HepG2 (cell line): ENCODE data around the gene IFNE. TPM values are rescaled to one million over a fixed set of nuclear protein-coding genes. Genes with fewer than 3 reads are reported as not detected.

Source experiments
- GTF3A ChIP-seq: sonication (generic); formaldehyde crosslinking; conservative IDR thresholded peaks from 2 replicates; pipeline ENCODE4 v1.4.0; 2020; ENCODE audit warnings: mild to moderate bottlenecking, missing genetic modification reagents
- HMG20B ChIP-seq: conservative IDR thresholded peaks from 2 replicates; pipeline ENCODE4 v1.6.1; 2016; ENCODE audit warnings: missing genetic modification reagents, missing compliant biosample characterization
- MBD4 ChIP-seq: IDR thresholded peaks from 2 replicates; pipeline ENCODE4 v1.6.1; 2012; ENCODE audit warnings: low read length, inconsistent platforms, borderline replicate concordance
- MED1 ChIP-seq: sonication (generic); formaldehyde crosslinking; IDR thresholded peaks from 2 replicates; pipeline ENCODE4 v1.4.0; 2020; ENCODE audit warnings: missing genetic modification reagents
- RORA ChIP-seq: sonication (generic); formaldehyde crosslinking; IDR thresholded peaks from 2 replicates; pipeline ENCODE4 v1.5.0; 2020; ENCODE audit warnings: mild to moderate bottlenecking, missing genetic modification reagents, moderate library complexity
- ZFP41 ChIP-seq: sonication (generic); formaldehyde crosslinking; IDR thresholded peaks from 2 replicates; pipeline ENCODE4 v1.4.0; 2020; ENCODE audit warnings: mild to moderate bottlenecking, missing genetic modification reagents, borderline replicate concordance
- ZNF670 ChIP-seq: sonication (generic); formaldehyde crosslinking; IDR thresholded peaks from 2 replicates; pipeline ENCODE4 v1.8.0; 2022; ENCODE audit warnings: mild to moderate bottlenecking, missing genetic modification reagents, borderline replicate concordance
- polyA plus RNA-seq, 8 experiments: library from polyadenylated mRNA; depleted of rRNA in 3 of 8; stranded (reverse) in 7 of 8; unstranded in 1 of 8; fragments of >200 nt; fragmentation: Illumina TruSeq in 4 of 8; extraction: Trizol in 4 of 8; gene quantifications; 2 replicates each; pipeline versions ENCODE4 v1.2.1 to v1.2.3, GENCODE V29; 2011 to 2016; ENCODE audit warnings: low read depth in 4 of 8, missing spikeins in 1 of 8, mixed read lengths in 1 of 8; ENCODE audit not compliant: insufficient read depth in 1 of 8
- total RNA-seq, 5 experiments: library from RNA; depleted of rRNA; stranded (reverse); fragments of >200 nt; fragmentation: Illumina TruSeq; extraction: Trizol; gene quantifications; 2 replicates each; pipeline ENCODE4 v1.2.3, GENCODE V29; 2016; ENCODE audit warnings: low read depth in 1 of 5
- TF ChIP-seq, protein P1 (sequence below): sonication (generic); formaldehyde crosslinking; IDR thresholded peaks from one replicate; pipeline ENCODE4 v1.5.1; 2020; ENCODE audit warnings: mild to moderate bottlenecking, missing genetic modification reagents; ENCODE audit errors: not compliant biosample characterization

Gene IFNE
- total and polyA plus RNA-seq, 2 of the 13 experiments (the other 11 are each of a cell fraction or from before 2014, with no cell fraction given): not detected

DNA sequence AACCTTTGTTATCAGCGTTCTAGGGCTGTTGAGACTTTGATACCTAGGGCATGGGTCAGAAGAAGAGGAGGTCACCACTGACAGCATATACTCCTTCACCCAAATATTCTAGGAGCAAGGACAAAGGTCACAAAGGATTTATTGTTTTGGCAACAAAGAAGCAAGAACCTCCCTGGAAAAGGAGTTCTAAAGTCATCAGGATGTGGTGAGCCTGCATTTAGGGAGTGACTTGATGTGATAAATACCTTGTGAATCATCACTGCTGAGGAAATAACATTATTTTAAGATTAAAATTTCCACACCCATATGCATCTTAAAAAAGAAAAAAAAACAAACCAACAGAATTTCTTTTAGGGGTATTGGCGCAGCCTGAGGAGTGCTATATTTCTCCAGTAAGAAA lies 28.0 kb downstream of the IFNE start (continued):
- TF ChIP-seq GTF3A (no peak), RORA (CRISPR knock-in tag) (no peak), ZNF670 (CRISPR knock-in tag) (no peak), MBD4 (no peak), ZFP41 (CRISPR knock-in tag) (no peak), HMG20B (CRISPR knock-in tag) (no peak), MED1 (CRISPR knock-in tag) (no peak)
- TF ChIP-seq, protein P1, sequence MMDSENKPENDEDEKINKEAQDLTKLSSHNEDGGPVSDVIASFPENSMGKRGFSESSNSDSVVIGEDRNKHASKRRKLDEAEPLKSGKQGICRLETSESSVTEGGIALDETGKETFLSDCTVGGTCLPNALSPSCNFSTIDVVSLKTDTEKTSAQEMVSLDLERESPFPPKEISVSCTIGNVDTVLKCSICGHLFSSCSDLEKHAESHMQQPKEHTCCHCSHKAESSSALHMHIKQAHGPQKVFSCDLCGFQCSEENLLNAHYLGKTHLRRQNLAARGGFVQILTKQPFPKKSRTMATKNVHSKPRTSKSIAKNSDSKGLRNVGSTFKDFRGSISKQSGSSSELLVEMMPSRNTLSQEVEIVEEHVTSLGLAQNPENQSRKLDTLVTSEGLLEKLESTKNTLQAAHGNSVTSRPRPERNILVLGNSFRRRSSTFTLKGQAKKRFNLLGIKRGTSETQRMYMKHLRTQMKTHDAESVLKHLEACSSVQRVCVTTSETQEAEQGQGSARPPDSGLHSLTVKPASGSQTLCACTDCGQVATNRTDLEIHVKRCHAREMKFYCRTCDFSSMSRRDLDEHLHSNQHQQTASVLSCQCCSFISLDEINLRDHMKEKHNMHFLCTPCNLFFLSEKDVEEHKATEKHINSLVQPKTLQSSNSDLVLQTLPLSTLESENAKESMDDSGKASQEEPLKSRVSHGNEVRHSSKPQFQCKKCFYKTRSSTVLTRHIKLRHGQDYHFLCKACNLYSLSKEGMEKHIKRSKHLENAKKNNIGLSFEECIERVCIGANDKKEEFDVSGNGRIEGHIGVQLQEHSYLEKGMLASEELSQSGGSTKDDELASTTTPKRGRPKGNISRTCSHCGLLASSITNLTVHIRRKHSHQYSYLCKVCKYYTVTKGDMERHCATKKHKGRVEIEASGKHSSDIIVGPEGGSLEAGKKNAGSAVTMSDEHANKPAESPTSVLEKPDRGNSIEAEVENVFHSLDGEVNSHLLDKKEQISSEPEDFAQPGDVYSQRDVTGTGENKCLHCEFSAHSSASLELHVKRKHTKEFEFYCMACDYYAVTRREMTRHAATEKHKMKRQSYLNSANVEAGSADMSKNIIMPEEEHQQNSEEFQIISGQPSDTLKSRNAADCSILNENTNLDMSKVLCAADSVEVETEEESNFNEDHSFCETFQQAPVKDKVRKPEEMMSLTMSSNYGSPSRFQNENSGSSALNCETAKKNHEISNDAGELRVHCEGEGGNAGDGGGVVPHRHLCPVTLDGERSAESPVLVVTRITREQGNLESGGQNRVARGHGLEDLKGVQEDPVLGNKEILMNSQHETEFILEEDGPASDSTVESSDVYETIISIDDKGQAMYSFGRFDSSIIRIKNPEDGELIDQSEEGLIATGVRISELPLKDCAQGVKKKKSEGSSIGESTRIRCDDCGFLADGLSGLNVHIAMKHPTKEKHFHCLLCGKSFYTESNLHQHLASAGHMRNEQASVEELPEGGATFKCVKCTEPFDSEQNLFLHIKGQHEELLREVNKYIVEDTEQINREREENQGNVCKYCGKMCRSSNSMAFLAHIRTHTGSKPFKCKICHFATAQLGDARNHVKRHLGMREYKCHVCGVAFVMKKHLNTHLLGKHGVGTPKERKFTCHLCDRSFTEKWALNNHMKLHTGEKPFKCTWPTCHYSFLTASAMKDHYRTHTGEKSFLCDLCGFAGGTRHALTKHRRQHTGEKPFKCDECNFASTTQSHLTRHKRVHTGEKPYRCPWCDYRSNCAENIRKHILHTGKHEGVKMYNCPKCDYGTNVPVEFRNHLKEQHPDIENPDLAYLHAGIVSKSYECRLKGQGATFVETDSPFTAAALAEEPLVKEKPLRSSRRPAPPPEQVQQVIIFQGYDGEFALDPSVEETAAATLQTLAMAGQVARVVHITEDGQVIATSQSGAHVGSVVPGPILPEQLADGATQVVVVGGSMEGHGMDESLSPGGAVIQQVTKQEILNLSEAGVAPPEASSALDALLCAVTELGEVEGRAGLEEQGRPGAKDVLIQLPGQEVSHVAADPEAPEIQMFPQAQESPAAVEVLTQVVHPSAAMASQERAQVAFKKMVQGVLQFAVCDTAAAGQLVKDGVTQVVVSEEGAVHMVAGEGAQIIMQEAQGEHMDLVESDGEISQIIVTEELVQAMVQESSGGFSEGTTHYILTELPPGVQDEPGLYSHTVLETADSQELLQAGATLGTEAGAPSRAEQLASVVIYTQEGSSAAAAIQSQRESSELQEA (CRISPR knock-in tag): no peak
